Measurements from ENCODE around the gene CTAGE1.

CTAGE1 gene

DNA sequence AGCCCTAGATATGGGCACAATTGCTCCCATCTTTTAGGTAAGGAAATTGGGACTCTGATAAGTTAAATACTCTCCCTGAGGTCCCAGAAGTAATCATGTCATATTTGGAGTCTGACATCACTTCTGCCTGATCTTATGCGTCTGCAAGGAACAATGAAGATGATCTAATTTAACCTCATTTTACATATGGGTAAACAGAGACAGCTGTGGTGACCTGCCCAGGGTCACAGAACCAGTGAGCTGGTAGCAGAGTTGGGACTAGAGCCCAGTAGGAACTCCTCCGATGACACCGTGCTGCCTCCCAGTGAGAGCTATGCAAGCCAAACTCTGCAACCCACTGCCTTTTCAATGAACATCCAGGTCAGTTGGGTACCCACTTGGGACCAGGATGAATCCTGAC lies 17.8 kb downstream of the CTAGE1 start:
- no peak for TF ChIP-seq FOXM1 (IDR thresholded peaks at IDR 0.05; ENCODE audit: borderline replicate concordance, low read depth)
- no peak for TF ChIP-seq TCF12 (IDR thresholded peaks at IDR 0.05; ENCODE audit: low read depth)
- no peak for TF ChIP-seq TEAD4 (IDR thresholded peaks at IDR 0.05)
- no peak for TF ChIP-seq RAD21 (IDR thresholded peaks at IDR 0.05; ENCODE audit: low read depth)
- TF ChIP-seq EP300 (IDR thresholded peaks at IDR 0.05; ENCODE audit: borderline replicate concordance) = no peak
- TF ChIP-seq, protein P1, sequence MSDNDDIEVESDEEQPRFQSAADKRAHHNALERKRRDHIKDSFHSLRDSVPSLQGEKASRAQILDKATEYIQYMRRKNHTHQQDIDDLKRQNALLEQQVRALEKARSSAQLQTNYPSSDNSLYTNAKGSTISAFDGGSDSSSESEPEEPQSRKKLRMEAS (IDR thresholded peaks at IDR 0.05) = no peak
- TF ChIP-seq YY1 (IDR thresholded peaks at IDR 0.05; ENCODE audit: low read depth) = no peak
- TF ChIP-seq, protein P2, sequence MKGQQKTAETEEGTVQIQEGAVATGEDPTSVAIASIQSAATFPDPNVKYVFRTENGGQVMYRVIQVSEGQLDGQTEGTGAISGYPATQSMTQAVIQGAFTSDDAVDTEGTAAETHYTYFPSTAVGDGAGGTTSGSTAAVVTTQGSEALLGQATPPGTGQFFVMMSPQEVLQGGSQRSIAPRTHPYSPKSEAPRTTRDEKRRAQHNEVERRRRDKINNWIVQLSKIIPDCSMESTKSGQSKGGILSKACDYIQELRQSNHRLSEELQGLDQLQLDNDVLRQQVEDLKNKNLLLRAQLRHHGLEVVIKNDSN (IDR thresholded peaks at IDR 0.05) = no peak
- TF ChIP-seq ZBTB7A (IDR thresholded peaks at IDR 0.05; ENCODE audit: low read depth) = no peak
- no peak for TF ChIP-seq NFIC (IDR thresholded peaks at IDR 0.05)
- no peak for TF ChIP-seq TAF1 (IDR thresholded peaks at IDR 0.05; ENCODE audit: low read depth)
- TF ChIP-seq, protein P3, sequence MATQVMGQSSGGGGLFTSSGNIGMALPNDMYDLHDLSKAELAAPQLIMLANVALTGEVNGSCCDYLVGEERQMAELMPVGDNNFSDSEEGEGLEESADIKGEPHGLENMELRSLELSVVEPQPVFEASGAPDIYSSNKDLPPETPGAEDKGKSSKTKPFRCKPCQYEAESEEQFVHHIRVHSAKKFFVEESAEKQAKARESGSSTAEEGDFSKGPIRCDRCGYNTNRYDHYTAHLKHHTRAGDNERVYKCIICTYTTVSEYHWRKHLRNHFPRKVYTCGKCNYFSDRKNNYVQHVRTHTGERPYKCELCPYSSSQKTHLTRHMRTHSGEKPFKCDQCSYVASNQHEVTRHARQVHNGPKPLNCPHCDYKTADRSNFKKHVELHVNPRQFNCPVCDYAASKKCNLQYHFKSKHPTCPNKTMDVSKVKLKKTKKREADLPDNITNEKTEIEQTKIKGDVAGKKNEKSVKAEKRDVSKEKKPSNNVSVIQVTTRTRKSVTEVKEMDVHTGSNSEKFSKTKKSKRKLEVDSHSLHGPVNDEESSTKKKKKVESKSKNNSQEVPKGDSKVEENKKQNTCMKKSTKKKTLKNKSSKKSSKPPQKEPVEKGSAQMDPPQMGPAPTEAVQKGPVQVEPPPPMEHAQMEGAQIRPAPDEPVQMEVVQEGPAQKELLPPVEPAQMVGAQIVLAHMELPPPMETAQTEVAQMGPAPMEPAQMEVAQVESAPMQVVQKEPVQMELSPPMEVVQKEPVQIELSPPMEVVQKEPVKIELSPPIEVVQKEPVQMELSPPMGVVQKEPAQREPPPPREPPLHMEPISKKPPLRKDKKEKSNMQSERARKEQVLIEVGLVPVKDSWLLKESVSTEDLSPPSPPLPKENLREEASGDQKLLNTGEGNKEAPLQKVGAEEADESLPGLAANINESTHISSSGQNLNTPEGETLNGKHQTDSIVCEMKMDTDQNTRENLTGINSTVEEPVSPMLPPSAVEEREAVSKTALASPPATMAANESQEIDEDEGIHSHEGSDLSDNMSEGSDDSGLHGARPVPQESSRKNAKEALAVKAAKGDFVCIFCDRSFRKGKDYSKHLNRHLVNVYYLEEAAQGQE (IDR thresholded peaks at IDR 0.05; ENCODE audit: low read depth) = no peak

DNA sequence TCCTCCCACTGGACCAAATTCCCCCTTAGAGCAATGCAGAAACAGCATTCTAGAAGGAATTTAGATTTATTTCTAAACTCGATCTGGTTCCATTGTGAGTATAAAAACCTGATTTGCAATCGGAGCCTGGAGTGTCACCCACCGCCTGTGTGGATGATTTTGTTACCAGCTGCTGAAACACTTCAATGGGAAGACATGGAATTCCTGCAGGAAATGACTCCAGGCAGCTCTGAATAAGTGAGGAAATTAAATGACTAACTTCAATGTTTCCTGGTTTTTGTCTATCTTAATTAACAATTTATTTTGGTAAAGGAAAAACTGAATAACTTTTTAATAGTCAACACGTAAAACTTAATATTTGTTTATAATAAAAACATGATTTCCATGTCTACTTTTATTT lies 19.3 kb downstream of the CTAGE1 start:
- no peak for TF ChIP-seq EGR1 (IDR thresholded peaks at IDR 0.05)
- TF ChIP-seq RAD21 (IDR thresholded peaks at IDR 0.05; ENCODE audit: low read depth) = no peak
- no peak for TF ChIP-seq NFIC (IDR thresholded peaks at IDR 0.05)
- no peak for TF ChIP-seq CEBPB (IDR thresholded peaks at IDR 0.05)

DNA sequence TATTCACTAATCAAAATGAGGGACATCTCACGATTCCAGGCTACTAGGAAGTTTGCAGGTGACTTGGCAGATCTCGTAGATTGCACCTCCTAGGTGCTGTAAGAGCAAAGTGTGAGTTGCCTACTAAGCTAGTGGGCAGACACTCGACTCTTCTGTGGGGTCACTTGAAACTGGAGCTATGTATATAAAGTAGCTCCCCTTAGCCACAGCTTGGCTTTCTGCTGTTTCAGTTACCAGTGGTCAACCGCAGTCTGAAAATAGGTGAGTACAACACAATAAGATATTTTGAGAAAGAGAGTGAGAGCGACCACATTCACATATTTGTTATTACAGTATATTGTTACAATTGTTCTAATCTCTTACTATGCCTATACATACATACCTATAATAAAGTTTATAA lies 23.3 kb downstream of the CTAGE1 start:
- TF ChIP-seq, protein P2 (IDR thresholded peaks at IDR 0.05) = no peak
- no peak for TF ChIP-seq EGR1 (IDR thresholded peaks at IDR 0.05)
- TF ChIP-seq, protein P3 (IDR thresholded peaks at IDR 0.05; ENCODE audit: low read depth) = no peak
- TF ChIP-seq ZBTB7A (IDR thresholded peaks at IDR 0.05; ENCODE audit: low read depth) = no peak
- no peak for TF ChIP-seq YY1 (IDR thresholded peaks at IDR 0.05; ENCODE audit: low read depth)
- TF ChIP-seq, protein P1 (IDR thresholded peaks at IDR 0.05) = no peak
- no peak for TF ChIP-seq CREB1 (IDR thresholded peaks at IDR 0.05; ENCODE audit: low read depth)
- no peak for TF ChIP-seq TCF12 (IDR thresholded peaks at IDR 0.05; ENCODE audit: low read depth)
- no peak for TF ChIP-seq TEAD4 (IDR thresholded peaks at IDR 0.05)
- TF ChIP-seq TAF1 (IDR thresholded peaks at IDR 0.05; ENCODE audit: low read depth) = no peak
- no peak for TF ChIP-seq RAD21 (IDR thresholded peaks at IDR 0.05; ENCODE audit: low read depth)

DNA sequence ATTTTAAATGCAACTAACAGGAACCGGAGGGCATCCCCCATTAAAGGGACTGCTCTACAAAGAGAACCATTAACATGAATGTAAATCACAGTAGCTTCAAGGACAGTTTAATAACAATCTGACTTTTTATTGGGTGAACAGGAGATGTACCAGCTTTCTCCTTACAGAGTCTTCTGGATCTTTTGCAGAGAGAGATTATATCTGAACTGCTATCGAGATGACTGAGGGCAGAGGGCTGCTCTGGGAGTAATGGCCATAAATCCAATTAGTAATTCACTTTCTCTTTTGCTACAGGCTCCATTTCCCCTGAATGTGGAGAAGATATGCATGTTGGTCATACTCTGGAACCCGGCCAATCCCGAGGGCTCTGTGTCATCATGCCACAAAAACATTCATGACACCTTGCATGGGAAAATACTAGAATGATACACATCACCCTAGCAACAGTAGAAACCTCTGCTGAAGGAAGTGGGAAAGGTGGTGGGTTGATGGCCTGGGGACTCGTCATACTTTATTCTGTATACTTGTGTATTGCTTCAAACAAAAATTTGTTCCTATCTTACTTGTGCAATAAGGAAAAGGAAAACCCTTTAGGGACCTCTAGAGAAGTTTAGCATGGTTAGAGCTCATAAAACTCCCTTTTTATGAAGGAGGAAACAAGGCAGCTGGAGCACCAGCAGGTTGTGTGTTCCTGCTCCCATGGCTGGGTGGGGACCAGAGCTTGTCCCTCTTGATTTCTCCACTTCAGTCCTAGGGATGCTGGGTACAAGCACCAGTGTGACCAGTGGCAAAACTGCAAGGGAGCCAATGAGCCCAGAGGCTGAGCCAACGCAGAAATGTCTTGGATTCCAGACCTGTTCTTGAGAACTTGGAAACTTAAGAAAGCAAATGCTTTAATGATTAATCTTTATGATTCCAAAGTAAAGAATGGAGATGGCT lies 26.0 kb downstream of the CTAGE1 start:
- TF ChIP-seq TCF12 (IDR thresholded peaks at IDR 0.05; ENCODE audit: low read depth) (no peak), EP300 (IDR thresholded peaks at IDR 0.05; ENCODE audit: borderline replicate concordance) (no peak), YY1 (IDR thresholded peaks at IDR 0.05; ENCODE audit: low read depth) (no peak)
- TF ChIP-seq, protein P2 (IDR thresholded peaks at IDR 0.05) = no peak

DNA sequence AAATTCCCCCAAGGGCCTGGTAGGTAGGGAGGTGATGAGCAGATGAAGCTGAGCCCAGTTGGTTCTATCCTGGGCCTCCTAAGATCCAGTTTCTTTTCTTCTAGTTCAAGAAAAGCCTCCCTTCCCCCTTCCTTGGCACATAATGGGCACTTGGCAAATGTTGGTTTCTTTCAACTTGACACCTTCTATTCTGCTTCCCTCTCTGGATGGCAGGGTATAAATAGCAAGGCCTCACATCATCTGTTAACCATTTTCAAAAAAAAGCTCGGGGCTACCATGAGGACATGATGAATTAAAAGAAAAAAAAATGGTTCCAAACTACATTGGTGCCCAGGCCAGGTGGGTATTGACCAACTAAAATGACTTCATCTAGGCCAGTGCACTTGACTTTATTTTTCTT lies 29.9 kb downstream of the CTAGE1 start:
- no peak for TF ChIP-seq YY1 (IDR thresholded peaks at IDR 0.05; ENCODE audit: low read depth)
- TF ChIP-seq, protein P3 (IDR thresholded peaks at IDR 0.05; ENCODE audit: low read depth) = no peak
- no peak for TF ChIP-seq NFIC (IDR thresholded peaks at IDR 0.05)

Data from Ishikawa (cell line).